H1 (cell line): ENCODE measurements around the gene DENND4C. TPM values are rescaled to one million over a fixed set of nuclear protein-coding genes. Genes with fewer than 3 reads are reported as not detected.
"Not testable (repeated sequence)": the region's sequence is repeated elsewhere in the genome, so short reads cannot be mapped to it uniquely, and the experiment has no call there.

Source experiments
- CTCF ChIA-PET: fragments of 300-600 bp; sonication (Branson Sonifier 250); formaldehyde crosslinking; loops from one replicate; lab custom pipeline; 2021; ENCODE audit not compliant: partially characterized antibody; lab: Charles Lee
- POLR2A ChIA-PET: fragments of 300-600 bp; sonication (Branson Sonifier 250); formaldehyde crosslinking; loops from one replicate; lab custom pipeline; 2021; ENCODE audit warnings: inconsistent platforms; ENCODE audit not compliant: partially characterized antibody; lab: Charles Lee
- DNase-seq, 2 experiments: peaks; one replicate each; pipeline versions ENCODE4 v3.0.0 to v3.0.0-alpha.2; 2010 to 2022; ENCODE audit warnings: low spot score in 2 of 2, low read depth in 1 of 2, mixed read lengths in 1 of 2
- FAIRE-seq: peaks from 2 replicates; lab custom pipeline; 2011; peaks lifted over from hg19 to GRCh38; lab: Jason Lieb, UNC
- H2AFZ ChIP-seq: 2 replicates; pipeline ENCODE4 v1.8.1; 2012; ENCODE audit warnings: low read length, inconsistent platforms
- H2AK5ac ChIP-seq: 2 replicates; pipeline ENCODE4 v1.6.1; 2013; ENCODE audit warnings: low read depth, low read length
- H2BK120ac ChIP-seq: replicated peaks from 2 replicates; pipeline ENCODE3; 2013; ENCODE audit warnings: low read depth, low read length, inconsistent platforms
- H2BK12ac ChIP-seq: 2 replicates; pipeline ENCODE4 v1.6.1; 2013; ENCODE audit warnings: low read depth, low read length
- H2BK15ac ChIP-seq: 2 replicates; pipeline ENCODE4 v1.6.1; 2013; ENCODE audit warnings: low read length
- H2BK20ac ChIP-seq: 2 replicates; pipeline ENCODE4 v1.6.1; 2013; ENCODE audit warnings: low read length
- H2BK5ac ChIP-seq: 2 replicates; pipeline ENCODE4 v1.6.1; 2013; ENCODE audit warnings: low read depth, low read length
- H3K14ac ChIP-seq: 2 replicates; pipeline ENCODE4 v1.6.1; 2013; ENCODE audit warnings: inconsistent platforms; ENCODE audit not compliant: insufficient read length
- H3K18ac ChIP-seq: 2 replicates; pipeline ENCODE4 v1.6.1; 2013; ENCODE audit warnings: low read length; ENCODE audit errors: extremely low read depth
- H3K23ac ChIP-seq: 2 replicates; pipeline ENCODE4 v1.6.1; 2013; ENCODE audit warnings: inconsistent platforms; ENCODE audit not compliant: insufficient read length
- H3K23me2 ChIP-seq: 2 replicates; pipeline ENCODE4 v1.6.1; 2013; ENCODE audit warnings: low read depth, low read length
- H3K27ac ChIP-seq: 2 replicates; pipeline ENCODE4 v1.6.1; 2011; ENCODE audit warnings: low read depth, low read length, inconsistent platforms
- H3K27me3 ChIP-seq, 4 experiments: replicated peaks in 1 of 4; 1 replicate in 1 of 4; 2 replicates in 3 of 4; pipeline versions ENCODE4 v1.6.1 to v1.8.1; 2011 to 2013; ENCODE audit warnings: low read length in 3 of 4, mild to moderate bottlenecking in 3 of 4, inconsistent platforms in 2 of 4, mixed read lengths in 2 of 4, moderate library complexity in 1 of 4; ENCODE audit not compliant: control insufficient read depth in 3 of 4, insufficient read depth in 3 of 4; ENCODE audit errors: extremely low read depth in 1 of 4
- H3K36me3 ChIP-seq, 4 experiments: 2 replicates each; pipeline versions ENCODE4 v1.6.1 to v1.8.1; 2011 to 2013; ENCODE audit warnings: mild to moderate bottlenecking in 4 of 4, low read length in 3 of 4, moderate library complexity in 2 of 4, control low read depth in 1 of 4, inconsistent platforms in 1 of 4; ENCODE audit not compliant: insufficient read depth in 4 of 4, control insufficient read depth in 2 of 4
- H3K4ac ChIP-seq: replicated peaks from 2 replicates; pipeline ENCODE3; 2013; ENCODE audit warnings: low read length, low read depth, mixed read lengths, inconsistent platforms; ENCODE audit not compliant: insufficient read length
- H3K4me1 ChIP-seq, 4 experiments: replicated peaks in 1 of 4; 1 replicate in 1 of 4; 2 replicates in 3 of 4; pipeline versions ENCODE4 v1.6.1 to v1.8.1; 2011 to 2013; ENCODE audit warnings: low read length in 3 of 4, inconsistent platforms in 2 of 4, mixed read lengths in 1 of 4; ENCODE audit not compliant: insufficient read depth in 4 of 4, control insufficient read depth in 3 of 4
- H3K4me2 ChIP-seq, 2 experiments: 2 replicates each; pipeline versions ENCODE4 v1.6.1 to v1.8.1; 2011 to 2013; ENCODE audit warnings: low read depth in 2 of 2, low read length in 2 of 2, control low read depth in 1 of 2, inconsistent platforms in 1 of 2, mild to moderate bottlenecking in 1 of 2; ENCODE audit not compliant: insufficient read depth in 1 of 2
- H3K4me3 ChIP-seq, 4 experiments: fragments of 200-600, 300-600 bp in 1 of 4; sonication (generic), shearing (Covaris generic), sonication (Bioruptor Twin) in 1 of 4; 2 replicates each; pipeline versions ENCODE4 v1.5.1 to v1.8.1; 2011 to 2016; ENCODE audit warnings: low read length in 4 of 4, low read depth in 3 of 4, control low read depth in 2 of 4, inconsistent platforms in 2 of 4, mild to moderate bottlenecking in 2 of 4, mixed read lengths in 1 of 4, moderate library complexity in 1 of 4; ENCODE audit not compliant: insufficient read depth in 2 of 4; ENCODE audit errors: extremely low read depth in 1 of 4
- H3K56ac ChIP-seq: replicated peaks from 2 replicates; pipeline ENCODE3; 2013; ENCODE audit warnings: low read depth, mild to moderate bottlenecking, mixed read lengths, low read length, inconsistent platforms; ENCODE audit not compliant: insufficient read length
- H3K79me1 ChIP-seq: 2 replicates; pipeline ENCODE4 v1.6.1; 2013; ENCODE audit warnings: low read depth, low read length, control low read depth
- H3K79me2 ChIP-seq, 2 experiments: 2 replicates each; pipeline versions ENCODE4 v1.6.1 to v1.8.1; 2012 to 2013; ENCODE audit warnings: low read length in 2 of 2, mild to moderate bottlenecking in 2 of 2, inconsistent platforms in 1 of 2; ENCODE audit not compliant: insufficient read depth in 2 of 2, control insufficient read depth in 1 of 2
- H3K9ac ChIP-seq, 4 experiments: replicated peaks in 1 of 4; 1 replicate in 1 of 4; 2 replicates in 3 of 4; pipeline versions ENCODE4 v1.6.1 to v1.8.1; 2011 to 2013; ENCODE audit warnings: low read depth in 3 of 4, low read length in 3 of 4, control low read depth in 2 of 4, mild to moderate bottlenecking in 2 of 4, moderate library complexity in 2 of 4, inconsistent platforms in 1 of 4; ENCODE audit errors: extremely low read depth in 1 of 4
- H3K9me3 ChIP-seq, 2 experiments: 2 replicates each; pipeline versions ENCODE4 v1.6.1 to v1.8.1; 2012 to 2013; ENCODE audit warnings: mild to moderate bottlenecking in 2 of 2, moderate library complexity in 2 of 2, control low read depth in 1 of 2, inconsistent platforms in 1 of 2, low read depth in 1 of 2, low read length in 1 of 2, mixed read lengths in 1 of 2; ENCODE audit not compliant: insufficient read depth in 2 of 2
- H4K20me1 ChIP-seq, 2 experiments: replicated peaks in 1 of 2; 2 replicates each; pipeline versions ENCODE3 to v1.8.1; 2011 to 2013; ENCODE audit warnings: inconsistent platforms in 2 of 2, low read length in 2 of 2, mild to moderate bottlenecking in 1 of 2; ENCODE audit not compliant: insufficient read depth in 2 of 2, control insufficient read depth in 1 of 2
- H4K5ac ChIP-seq: 2 replicates; pipeline ENCODE4 v1.6.1; 2013; ENCODE audit warnings: low read length, low read depth, mixed read lengths, inconsistent platforms; ENCODE audit not compliant: insufficient read length
- H4K8ac ChIP-seq: 2 replicates; pipeline ENCODE4 v1.8.0; 2013; ENCODE audit warnings: mild to moderate bottlenecking, moderate library complexity, low read length, inconsistent platforms; ENCODE audit not compliant: insufficient read depth; ENCODE audit errors: extremely low read depth
- H4K91ac ChIP-seq: replicated peaks from 2 replicates; pipeline ENCODE3; 2013; ENCODE audit warnings: low read length, mixed read lengths, inconsistent platforms; ENCODE audit not compliant: insufficient read length
- WGBS, 2 experiments: shearing (Covaris generic) in 1 of 2; methylation state at CpG; one replicate each; pipeline versions ENCODE4 v1.1.6 to v1.1.7; 2013 to 2015; ENCODE audit warnings: low lambda C conversion rate in 2 of 2, mixed read lengths in 2 of 2, inconsistent platforms in 1 of 2, low coverage in 1 of 2, missing lambda C conversion rate in 1 of 2; ENCODE audit not compliant: insufficient replicate concordance in 2 of 2, insufficient coverage in 1 of 2, insufficient read length in 1 of 2; ENCODE audit errors: extremely low coverage in 1 of 2, missing lambda C conversion rate in 1 of 2; 5-methylcytosine and 5-hydroxymethylcytosine counted together
- polyA plus RNA-seq, 7 experiments: library from polyadenylated mRNA; depleted of rRNA in 3 of 7; stranded (reverse) in 5 of 7; unstranded in 2 of 7; fragments of >200 nt in 5 of 7; fragments of 200-250 nt in 2 of 7; gene quantifications; 1 replicate in 5 of 7; 2 replicates in 1 of 7; 4 replicates in 1 of 7; pipeline versions ENCODE4 v1.2.1 to v1.2.3, GENCODE V29; 2011 to 2013; ENCODE audit warnings: missing spikeins in 2 of 7, mixed read lengths in 2 of 7
- total RNA-seq: library from RNA; stranded (reverse); fragmentation: NEBNext Ultra II Directional; extraction: Animal tissue kit (Norgen Biotek cat#: 25700); gene quantifications from 2 replicates; pipeline ENCODE4 v1.2.1, GENCODE V29; 2021

Gene DENND4C
- total and polyA plus RNA-seq, 2 of the 8 experiments (the other 6 are each of a cell fraction or from before 2014, with no cell fraction given), result 6.9 to 18.9 TPM

DNA sequence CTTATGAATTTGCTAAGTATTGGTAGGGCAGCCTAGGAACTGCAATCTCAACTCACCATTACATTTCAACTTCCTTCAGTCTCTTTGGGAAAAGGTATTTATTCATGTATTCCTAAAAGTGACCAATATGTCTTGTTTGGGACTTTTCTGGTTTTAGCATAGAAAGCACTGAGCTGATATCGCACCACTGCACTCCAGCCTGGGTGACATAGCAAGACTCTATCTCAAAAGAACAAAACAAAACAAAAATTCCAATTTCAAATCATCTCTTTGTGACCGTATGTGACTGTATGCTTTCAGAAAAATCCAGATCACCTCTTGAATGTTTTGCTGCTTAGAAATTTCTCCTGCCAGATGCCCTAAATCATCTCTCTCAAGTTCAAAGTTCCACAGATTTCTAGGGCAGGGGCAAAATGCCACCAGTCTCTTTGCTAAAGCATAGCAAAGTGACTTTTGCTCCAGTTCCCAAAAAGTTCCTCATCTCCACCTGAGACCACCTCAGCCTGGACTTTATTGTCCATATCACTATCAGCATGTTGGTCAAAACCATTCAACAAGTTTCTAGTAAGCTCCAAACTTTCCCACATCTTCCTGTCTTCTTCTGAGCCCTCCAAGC, 37.0 kb upstream of the DENND4C start:
- H3K79me1 ChIP-seq, H3K56ac ChIP-seq, FAIRE-seq, DNase-seq, H3K9ac ChIP-seq, H2BK12ac ChIP-seq, H3K9me3 ChIP-seq, H3K4me2 ChIP-seq, H2BK120ac ChIP-seq, H3K23ac ChIP-seq, H3K79me2 ChIP-seq, H2BK5ac ChIP-seq, H4K20me1 ChIP-seq, H3K14ac ChIP-seq, H3K36me3 ChIP-seq, H3K18ac ChIP-seq, H3K27ac ChIP-seq, H2BK15ac ChIP-seq, H4K8ac ChIP-seq, H2AK5ac ChIP-seq, H4K91ac ChIP-seq, H3K23me2 ChIP-seq, H3K4me3 ChIP-seq, POLR2A ChIA-PET, H3K4ac ChIP-seq, H2BK20ac ChIP-seq, H2AFZ ChIP-seq, H4K5ac ChIP-seq, H3K27me3 ChIP-seq, H3K4me1 ChIP-seq: not testable (repeated sequence)
- CTCF ChIA-PET, result interaction anchor here (0.6 kb wide), 1 partner anchor 24 kb away, joined by 3 read pairs; no protein-coding TSS in a partner anchor
- WGBS, 2 experiments, result 91% methylated on average over 2 of the region's 2 CpGs; no CpG with 5 or more reads in 1 of the 2 experiments
